GM18499 (cell line): ENCODE measurements around the gene TAPT1.
"Not testable (repeated sequence)": the region's sequence is repeated elsewhere in the genome, so short reads cannot be mapped to it uniquely, and the experiment has no call there.

ENCODE experiments used
- ATAC-seq: cut with Tn5 transposase; IDR thresholded peaks from one replicate; pipeline ENCODE4 v1.9.1; 2021; ENCODE audit warnings: moderate number of reproducible peaks; ENCODE audit not compliant: insufficient read depth, unreplicated experiment

The TAPT1 gene

DNA sequence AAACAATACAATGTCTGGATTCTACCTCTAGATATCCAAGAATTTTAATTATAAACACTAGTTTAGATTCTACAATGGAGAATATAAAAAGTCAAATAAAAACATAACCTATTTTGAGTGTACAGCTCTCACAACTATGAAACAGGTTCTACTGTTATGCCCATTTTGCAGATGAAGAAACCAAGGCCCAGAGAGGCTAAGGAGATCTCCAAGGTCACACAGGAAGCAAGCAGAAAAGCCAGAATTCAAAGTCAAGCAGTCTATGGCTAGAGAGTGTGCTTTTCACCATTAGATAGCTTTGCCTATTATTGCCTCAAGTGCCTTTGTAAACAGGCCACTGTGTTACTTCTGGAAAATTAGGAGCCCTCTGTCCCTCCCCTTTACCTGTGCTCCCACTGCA lies 7.3 kb downstream of the TAPT1 start:
- ATAC-seq, result no peak

DNA sequence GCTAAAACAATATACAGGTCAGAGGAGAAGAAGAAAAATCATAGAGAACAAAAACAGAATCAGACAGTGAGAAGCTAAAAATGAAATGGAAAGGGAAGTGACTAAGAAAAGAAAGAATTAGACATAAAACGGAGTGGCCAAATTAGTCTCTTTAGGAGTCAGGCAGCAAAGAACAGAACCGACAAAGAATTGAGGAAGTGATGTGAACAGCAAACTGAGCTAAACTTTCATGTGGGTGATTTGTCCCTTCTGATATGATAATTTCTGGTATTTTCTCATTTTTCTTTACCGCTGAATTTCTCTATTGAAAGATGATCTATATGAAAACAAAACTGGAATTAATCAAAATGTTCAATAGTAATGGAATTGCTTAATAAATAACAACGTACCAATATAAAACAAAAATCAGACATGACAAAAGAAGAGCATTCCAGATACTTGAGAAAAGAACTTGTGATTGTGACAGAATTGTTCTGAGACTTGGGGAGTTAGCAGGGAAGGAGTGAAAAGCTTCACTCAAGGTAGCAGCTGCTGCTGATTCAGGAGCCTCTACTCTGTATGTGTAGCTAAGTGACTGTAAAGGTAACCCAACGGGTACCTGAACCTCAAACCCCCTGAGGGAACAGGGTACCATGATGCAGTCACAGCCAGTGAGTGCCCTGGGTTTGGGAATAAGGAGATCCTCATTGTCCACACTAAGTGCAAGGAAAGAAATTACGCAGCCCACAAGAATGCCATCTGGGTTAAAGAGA lies 8.8 kb downstream of the TAPT1 start:
- ATAC-seq, result peak; percentile 56

DNA sequence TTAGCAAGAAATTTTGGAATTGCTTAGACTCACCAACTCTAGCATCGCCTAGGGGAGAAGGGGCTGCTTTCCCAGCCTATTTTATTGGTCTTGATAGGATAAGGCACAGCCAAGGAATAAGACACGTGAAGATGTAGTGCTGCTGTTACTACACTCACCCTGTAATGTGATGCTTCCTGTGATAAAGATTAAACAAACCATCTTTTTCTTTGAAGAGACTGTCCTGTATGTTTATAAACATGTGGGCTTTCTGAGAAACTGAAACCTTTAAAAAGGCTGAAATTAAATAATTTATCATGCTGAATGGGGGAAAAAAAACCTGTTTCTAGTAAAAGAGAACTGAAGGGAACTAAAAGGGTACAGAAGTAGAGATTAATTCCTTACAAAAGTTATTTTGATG lies 13.2 kb downstream of the TAPT1 start:
- ATAC-seq, result no peak

DNA sequence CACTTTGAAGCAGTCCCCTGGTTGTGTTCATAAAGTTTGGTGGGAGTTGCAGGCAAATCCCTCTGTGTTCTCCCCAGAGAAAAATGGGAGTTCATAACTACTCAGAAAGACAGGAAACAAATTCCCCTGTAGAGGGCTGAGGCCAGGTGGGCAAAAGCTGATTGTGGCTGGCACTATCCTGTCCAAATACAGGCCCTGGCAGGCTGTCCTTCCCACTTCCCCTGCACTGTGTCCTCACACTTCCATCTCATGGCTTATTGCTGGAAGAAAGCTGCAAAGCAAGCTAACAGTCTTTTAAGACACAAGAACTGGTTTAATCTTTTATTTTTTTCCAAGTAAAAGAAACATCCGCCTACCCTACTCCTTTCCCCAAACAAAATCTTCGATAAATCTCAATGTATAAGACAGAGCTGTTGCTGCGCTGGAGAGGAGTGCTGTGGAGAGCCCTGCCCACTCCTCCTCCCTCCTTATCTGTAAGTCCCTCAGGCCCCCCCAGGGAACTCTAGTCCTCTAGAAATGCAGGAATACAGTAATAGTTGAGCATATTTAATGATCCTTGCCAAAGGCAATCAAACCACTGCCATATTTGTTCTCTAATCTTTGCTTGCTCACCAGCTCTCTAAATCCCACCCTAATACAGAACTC lies 14.0 kb downstream of the TAPT1 start:
- ATAC-seq, result no peak

DNA sequence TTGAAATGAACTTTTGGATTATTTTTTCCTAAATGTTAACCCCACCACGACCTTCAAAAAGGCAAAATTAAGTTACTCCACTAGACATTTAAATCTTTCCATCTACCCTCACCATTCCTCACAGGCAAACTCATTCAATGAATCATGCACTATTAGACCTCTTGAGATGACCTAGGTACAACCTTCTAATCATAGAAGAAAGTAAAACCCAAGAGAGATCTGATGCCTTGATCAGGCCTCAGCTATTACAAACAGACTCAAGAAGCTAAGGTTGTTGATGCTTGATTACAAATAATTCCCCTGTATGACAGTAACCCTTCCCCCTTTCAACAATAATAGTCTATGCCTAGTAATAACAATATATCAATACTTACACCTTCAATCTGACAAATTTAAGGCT lies 18.9 kb downstream of the TAPT1 start:
- no peak for ATAC-seq

DNA sequence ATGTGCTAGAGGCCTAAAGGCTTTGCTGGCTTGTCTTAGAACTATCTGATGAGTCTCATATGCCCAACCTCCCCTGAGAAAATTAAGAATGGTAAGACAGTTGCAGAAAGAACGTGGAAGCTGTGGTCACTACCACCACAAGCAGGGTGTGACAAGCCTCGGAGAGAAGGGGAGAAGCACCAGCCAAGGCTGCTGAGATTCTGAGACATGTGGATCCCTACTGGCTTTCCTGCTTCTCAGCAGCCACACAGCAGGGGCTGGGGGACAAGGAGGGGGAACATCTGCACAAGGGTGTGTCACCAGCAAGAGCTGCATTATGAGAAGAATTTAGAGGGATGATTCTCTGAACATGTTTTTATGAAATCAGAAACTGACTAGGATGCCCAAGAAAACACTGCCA lies 19.4 kb downstream of the TAPT1 start:
- ATAC-seq, result no peak

DNA sequence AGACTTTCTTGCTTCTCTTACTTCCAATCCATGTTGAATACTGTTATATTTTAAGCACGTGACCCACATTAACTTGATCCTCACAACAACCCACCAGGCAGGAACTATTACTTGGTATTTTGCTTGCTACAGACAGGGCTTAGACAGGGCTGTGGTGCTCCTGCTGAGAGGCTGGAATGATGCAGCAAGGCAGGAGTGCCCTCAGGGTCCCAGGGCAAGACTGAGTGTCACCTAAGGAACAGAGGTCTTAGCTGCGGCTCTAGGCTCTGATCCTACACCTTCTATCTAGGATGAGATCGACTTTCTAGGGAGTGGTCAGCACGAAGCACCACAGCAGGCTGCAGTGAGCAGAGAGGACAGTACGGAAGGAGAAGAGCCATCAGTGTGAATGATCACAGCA lies 20.0 kb downstream of the TAPT1 start:
- no peak for ATAC-seq

DNA sequence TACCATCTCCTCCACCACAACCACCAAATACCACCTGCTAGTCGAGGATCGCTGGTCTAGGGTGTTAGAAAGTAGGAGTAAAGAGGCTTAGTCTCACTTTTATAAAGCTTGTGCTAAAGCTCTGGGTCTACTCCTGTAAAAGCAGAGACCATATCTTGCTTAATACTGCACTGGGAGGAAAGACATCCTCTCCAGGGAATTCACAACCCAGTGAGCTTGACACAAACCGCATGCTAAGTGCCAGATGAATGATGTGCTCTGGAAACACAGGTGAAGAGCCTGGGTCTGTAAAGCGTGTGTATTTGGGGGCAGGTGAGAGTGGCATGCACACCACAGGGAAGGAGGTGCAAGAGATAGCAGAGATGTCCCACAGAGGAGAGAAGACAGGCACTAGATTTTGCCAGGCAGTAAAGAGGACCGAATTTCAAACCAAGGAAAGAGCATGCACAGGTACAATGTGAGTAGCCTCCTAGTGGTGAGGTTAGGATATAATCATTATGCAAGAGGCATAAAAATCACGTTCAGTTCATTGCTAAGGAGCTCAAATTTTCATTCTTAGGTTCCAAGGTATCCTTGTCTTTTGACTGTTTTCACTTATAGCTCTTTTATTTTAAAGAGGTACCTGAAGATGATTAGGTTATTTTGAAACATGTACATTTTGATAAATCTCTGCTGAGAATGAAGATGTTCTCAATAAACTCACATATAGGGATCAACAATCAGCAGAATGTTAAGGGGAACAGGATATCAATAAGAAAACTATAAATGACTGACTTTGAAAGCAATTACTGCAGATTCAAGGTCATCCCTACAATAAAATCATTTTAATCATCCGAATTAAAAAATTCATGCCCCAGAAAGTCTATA lies 20.7 kb downstream of the TAPT1 start:
- peak; percentile 74 for ATAC-seq

DNA sequence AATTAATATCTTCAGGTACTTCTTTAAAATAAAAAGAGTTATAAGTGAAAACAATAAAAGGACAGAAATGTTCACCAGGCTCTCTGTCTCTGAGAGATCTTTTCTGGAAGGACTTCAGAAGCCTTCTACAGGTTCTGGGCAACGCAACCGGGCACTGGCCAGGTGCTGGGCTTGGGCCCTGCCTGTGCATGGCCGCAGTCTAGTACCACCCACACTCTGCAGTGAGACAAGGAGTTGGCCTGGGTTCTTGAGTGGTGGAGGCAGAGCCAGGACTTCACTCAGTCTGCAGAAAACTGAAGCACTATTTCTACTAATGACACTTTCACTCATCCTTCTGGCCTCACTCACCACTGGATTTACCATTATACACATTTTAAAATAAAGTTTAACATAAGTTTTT lies 21.8 kb downstream of the TAPT1 start:
- no peak for ATAC-seq

DNA sequence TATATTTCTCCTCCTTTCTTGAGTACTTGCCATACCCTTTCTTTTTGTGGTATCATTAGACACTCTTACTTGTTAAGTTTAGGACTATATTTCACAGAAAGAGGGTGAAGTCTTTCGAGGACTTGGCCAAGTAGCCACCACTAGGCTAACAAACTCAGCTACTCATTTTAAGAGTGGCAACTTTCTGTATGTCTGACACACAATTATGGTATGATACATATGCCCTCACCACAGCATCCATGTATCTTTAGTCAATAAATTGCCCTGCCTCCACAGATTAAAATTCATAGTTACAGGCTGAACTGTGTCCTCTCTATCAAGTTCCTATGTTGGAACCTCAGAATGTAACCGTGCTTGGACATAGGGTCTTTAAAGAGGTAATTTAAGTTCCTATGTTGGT lies 23.2 kb downstream of the TAPT1 start:
- no peak for ATAC-seq

DNA sequence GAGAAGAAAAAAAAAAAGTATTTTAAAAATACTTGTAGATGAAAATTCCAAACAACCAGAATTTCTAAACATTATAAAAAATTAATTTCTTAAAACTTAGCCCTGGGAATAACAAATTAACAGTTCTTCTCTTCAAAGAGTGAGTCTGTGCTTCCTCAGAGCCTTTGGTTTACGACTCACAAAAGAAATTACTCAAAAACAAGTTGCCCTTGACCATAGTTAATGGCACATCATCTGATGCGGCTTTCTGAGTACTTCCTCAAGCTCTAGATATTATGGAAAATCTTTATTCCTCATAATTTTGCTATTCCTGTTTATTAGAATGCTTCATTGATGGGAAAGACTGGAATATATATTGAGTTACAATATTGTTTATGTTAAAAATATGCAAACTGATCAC lies 23.7 kb downstream of the TAPT1 start:
- ATAC-seq, result no peak

DNA sequence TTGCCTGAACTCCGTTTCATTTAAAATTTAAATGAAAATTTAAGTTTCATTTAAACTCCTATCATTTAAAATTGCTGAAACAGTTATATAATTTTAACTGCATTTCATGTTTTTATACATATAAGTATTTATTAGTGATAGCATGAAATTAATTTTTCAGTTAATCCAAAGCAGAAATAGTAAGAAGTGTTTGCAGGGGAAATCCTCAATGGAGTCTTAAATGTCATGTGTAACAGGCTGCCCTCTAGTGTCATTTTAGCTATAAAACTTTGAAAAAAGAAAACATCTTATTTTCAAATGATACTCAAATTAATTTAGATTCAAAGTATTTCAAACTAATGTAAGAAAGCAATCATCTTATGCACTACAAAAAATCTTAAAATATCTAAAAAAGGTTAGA lies 27.2 kb downstream of the TAPT1 start:
- ATAC-seq, result no peak

DNA sequence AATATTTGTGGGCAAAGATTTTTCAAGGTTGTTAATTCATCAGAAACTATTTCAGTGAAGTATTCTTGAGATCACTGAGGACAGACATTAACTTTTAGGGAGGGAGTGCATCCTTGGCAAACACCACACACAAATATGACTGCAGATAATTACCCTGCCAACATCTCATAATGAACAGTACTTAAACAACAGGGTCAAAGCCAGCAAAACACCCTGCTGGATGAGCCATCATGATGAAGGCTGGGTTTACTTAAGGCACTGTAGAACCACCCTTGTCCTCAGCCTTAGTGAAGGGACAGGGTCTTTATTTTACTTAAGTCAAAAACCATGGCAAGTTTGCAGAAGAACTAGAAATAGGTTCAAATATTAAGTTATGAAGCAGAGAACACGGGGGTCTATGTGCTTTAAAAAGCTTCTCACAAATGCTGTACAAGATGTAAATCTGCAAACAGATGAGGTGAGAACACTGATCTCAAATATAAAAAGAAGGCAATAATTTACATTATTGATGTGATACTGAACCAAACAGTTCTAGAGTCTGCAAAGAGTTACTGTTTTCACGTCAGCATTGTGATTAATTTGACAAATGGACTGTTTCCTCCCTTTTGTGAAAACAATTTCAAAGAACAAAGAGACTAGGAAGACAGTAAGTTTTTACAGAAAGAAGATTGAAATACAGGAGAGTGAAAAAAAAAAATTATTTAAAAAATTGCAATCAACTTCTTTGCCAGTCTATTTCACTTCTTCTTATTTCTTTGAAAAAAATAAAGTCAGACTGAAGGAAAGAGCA lies 28.2 kb downstream of the TAPT1 start:
- no peak for ATAC-seq

DNA sequence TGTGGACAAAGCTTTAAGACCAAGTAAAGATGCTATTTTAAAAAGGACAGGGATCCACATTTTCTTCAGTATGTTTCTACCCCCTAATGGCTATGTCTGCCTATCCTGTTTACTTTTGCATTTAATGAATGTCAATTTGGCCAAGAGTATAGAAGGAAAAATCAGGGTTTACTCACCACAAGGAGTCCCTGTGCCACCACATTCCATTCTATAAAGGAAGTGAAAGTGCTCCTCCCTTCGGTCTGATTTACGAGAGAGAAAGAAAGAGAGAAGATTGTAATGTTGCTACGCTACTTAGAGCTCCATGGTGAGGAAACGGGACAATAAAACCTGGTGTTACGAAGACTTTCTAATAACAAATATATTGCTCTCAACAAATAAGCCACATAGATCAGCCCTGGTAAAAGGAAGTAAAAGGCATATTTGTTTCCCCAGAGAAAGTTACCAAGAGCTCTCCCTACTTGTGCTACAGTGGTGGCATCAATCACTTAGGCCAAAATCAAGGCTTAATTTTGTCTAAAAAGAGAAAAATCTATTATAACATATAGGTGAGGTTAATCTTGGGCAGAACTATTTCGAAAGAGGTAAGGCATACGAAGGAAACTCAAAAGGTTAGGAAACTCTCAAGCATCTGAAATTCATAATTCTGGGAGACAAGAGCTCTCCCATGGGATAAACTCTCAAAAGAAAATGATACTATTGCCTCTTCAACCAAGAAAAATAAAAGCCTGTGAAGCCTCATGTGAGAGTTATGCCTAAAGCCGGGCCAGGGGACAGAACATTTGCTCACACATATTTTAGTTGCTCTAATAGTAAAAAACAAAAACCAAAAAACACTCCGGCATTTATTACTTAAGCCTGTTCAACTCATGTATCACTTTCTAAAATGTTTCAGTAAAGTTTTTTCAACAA lies 29.5 kb downstream of the TAPT1 start:
- ATAC-seq, result no peak

DNA sequence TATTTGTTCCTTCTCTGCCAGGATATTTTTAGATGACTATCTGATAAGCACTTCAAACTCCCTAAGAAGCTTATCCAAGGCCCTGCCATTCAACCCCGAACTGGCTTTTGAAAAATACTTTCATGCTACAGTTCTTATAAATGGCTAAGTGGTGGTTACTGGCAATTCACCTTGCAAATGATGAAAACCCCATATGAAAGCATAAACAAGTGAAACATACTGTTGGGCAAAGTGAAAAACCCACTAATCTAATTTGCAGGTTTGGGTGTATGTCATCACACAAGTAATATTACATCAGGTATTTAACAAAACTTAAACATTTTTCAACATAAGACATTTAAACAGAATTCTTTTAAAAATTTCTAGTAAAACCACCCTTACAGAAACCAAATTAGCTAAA lies 31.1 kb downstream of the TAPT1 start:
- no peak for ATAC-seq

DNA sequence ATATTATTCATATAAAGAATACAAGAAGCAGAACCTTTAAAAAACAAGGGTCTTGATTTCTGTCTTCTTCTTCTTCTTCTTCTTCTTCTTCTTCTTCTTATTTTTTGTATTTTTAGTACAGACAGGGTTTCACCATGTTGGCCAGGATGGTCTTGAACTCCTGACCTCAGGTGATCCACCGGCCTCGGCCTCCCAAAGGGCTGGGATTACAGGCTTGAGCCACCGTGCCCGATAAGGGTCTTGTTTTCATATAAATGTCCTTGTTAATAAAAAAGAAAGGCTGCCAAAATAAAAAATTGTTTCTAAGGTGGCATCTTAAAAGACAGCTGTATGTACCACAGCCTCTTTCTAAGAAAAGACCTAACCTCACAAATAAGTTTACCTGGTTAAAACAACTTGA lies 31.5 kb downstream of the TAPT1 start:
- not testable (repeated sequence) for ATAC-seq

DNA sequence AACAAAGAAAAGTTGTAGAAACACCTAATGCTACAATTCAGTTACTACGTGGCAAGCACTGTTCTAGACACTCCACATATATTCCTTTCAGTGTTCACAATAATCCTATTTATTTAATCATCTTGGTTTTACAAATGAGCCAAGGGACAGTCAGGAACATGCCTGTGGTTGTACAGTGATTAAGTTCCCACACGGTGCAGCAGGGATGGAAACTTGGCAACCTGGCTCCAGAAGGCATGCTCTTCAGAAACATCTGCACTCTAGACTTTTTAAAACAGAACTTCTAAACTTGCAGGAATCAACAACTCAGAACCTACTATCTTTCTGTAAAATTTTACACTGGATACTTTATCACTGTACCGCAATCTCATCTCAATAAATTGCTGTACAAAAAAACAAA lies 32.1 kb downstream of the TAPT1 start:
- ATAC-seq, result no peak

DNA sequence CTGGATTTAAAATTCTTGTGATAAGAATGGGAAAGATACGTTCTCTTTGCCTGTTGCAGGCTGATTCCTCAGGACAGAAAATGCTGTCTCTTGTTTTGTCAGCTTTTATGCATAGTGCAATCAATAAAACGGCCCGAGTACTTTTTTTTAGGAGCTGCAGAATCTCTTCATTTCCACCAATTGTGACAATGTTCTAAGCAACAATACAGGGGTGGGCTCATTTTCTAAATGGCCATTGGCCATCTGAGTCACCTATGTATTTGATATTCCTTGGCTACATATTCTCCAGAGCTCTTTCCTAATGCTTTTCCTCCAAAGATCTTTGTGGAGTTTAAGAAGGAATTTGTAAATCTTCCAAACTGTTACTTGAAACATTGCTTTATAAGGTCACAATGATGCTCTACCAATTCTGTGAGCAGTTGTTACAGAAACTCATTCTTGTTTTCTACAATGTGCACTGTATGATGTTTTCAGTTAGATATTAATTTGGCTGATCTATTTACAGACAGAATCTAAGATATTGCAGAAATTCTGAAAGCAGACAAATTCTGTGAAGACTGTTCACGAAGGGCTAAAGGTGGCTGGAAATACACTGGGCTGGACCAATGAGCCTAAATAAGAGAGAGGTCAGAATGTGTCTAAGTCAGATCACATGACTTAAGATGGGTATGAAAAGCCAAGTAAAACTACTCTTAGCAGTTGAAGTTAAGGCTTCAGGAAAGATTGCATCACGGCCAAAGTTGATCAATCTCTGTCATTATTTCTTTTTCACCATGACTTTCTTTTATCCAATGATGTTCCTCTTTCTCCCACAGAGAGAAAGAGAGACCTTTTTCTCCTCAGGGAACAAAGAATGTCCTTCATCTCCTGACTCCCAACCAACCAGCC lies 33.4 kb downstream of the TAPT1 start:
- ATAC-seq, result no peak

DNA sequence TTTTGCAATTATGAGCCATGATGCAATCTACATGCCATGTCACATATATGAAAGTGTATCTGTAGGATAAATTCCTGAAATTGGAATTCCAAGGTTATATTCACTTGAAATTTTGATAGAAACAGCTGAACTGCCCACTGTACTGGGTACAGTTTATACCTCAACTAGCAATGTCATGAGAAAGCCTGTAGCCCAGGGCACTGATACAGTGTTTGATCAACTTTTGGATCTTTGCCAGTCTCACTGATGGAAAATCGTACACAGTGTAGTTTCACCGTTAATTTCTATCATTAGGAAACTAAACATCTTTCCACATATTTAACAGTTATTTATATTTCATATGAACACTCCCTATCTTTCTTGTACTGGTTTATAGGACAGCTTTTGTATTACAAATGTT lies 34.2 kb downstream of the TAPT1 start:
- no peak for ATAC-seq
